ENCODE data around the gene LCE7A. TPM values are rescaled to one million over a fixed set of nuclear protein-coding genes. Genes with fewer than 3 reads are reported as not detected.

LCE7A gene
- total and polyA plus RNA-seq, 8 donors, result not detected

- TF ChIP-seq, protein P1, sequence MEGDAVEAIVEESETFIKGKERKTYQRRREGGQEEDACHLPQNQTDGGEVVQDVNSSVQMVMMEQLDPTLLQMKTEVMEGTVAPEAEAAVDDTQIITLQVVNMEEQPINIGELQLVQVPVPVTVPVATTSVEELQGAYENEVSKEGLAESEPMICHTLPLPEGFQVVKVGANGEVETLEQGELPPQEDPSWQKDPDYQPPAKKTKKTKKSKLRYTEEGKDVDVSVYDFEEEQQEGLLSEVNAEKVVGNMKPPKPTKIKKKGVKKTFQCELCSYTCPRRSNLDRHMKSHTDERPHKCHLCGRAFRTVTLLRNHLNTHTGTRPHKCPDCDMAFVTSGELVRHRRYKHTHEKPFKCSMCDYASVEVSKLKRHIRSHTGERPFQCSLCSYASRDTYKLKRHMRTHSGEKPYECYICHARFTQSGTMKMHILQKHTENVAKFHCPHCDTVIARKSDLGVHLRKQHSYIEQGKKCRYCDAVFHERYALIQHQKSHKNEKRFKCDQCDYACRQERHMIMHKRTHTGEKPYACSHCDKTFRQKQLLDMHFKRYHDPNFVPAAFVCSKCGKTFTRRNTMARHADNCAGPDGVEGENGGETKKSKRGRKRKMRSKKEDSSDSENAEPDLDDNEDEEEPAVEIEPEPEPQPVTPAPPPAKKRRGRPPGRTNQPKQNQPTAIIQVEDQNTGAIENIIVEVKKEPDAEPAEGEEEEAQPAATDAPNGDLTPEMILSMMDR (IDR thresholded peaks at IDR 0.05), result no peak
- no peaks in the 10 kb centered on the region for H3K9me3 ChIP-seq
- H3K4me3 ChIP-seq, result no peak overlapping the region
- DNase-seq (no peak), ATAC-seq (no peak)
- H3K36me3 ChIP-seq, result no peaks in the 10 kb centered on the region
- intact Hi-C loops (cut with DNase I), result no loop called here
- no peaks in the 10 kb centered on the region for H3K27me3 ChIP-seq
- H3K4me1 ChIP-seq, result no peaks in the 10 kb centered on the region
- no peak overlapping the region for H3K27ac ChIP-seq
These were observed 24.7 kb downstream of the LCE7A start for GRCh38 chr1:152884506-152884905.

DNA sequence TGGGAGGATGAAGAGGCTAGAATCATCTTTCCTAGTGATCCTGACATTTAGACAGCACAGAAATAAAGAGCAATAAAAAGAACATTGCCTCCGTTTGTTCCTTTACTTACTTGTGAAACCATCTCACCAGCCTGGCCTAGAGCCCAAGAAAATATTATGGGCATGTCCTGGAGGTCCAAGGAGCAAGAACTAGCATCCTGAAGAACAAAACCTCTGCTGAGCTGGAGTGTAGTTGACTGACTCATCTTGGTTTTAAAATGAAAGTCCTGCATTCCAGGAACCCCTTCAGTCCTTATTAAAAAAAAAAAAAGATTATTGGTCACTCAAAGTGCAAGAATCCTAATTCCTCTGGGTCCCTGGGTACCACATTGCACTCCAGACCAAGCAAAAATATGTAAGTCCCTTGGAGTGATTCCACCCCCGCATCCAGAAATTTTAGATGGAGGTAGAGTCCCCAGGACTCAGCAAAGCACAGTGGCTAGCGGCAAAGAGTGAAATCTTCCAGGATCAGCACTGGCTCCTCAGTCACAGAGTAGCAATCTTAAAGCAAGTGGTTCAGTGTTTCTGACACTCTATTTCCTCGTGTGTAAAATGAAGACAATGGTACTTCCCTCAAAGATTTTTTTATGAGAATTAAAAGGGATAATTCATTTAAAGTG lies 25.3 kb downstream of the LCE7A start:
- no peak for ATAC-seq

GRCh38 chr1:152886085-152886484 lies 26.3 kb downstream of the LCE7A start:
- TF ChIP-seq, protein P1 (IDR thresholded peaks at IDR 0.05), result no peak
- Histone ChIP-seq H3K9me3 (no peaks in the 10 kb centered on the region), H3K27me3 (no peaks in the 10 kb centered on the region), H3K4me3 (no peak overlapping the region), H3K4me1 (no peaks in the 10 kb centered on the region), H3K27ac (no peak overlapping the region), H3K36me3 (no peaks in the 10 kb centered on the region)
- no peak for DNase-seq
- intact Hi-C loops (cut with DNase I), result no loop called here
- no peak for ATAC-seq

More for the DNA sequence above, 25.3 kb downstream of the LCE7A start:
- H3K27ac ChIP-seq, result no peak overlapping the region
- intact Hi-C loops (cut with DNase I), result no loop called here
- H3K27me3 ChIP-seq, result no peaks in the 10 kb centered on the region
- no peaks in the 10 kb centered on the region for H3K4me1 ChIP-seq
- H3K36me3 ChIP-seq, result no peaks in the 10 kb centered on the region
- TF ChIP-seq, protein P1 (IDR thresholded peaks at IDR 0.05), result no peak
- no peaks in the 10 kb centered on the region for H3K9me3 ChIP-seq
- no peak for DNase-seq
- no peak overlapping the region for H3K4me3 ChIP-seq

DNA sequence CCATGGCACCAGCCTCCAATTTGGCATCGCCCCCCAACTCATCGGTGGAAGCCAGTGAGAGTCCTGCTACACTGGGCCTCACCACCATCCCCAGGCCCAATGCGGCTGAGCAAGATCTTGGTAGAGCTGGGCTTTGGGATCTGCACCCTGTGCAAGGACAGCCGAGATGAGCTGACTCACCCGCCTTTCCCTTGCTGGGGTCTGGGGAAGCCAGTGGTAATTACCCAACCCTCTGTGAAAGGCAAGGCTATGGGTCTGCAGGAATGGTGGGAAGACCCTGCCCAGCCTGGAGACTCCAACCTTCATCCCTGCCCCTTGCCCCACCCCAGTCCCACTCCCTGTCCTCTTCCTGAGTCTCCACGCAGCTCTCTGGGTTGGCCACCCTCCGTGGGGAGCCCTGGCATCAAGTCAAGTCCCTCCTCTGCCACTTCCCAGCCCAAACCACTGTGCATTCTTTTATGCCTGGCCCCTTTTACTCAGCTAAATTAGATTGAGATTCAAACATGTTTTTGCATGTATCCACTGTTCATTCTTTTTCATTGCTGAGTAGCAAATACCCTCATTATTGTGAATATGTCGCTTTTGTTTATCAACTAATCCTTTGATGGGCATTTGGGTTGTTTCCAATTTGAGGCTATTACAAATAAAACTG lies 27.1 kb downstream of the LCE7A start:
- Histone ChIP-seq H3K27ac (no peak overlapping the region), H3K9me3 (no peaks in the 10 kb centered on the region)
- ATAC-seq, result no peak

GRCh38 chr1:152888126-152888525 lies 28.3 kb downstream of the LCE7A start:
- intact Hi-C loops (cut with DNase I), result no loop called here
- TF ChIP-seq, protein P1 (IDR thresholded peaks at IDR 0.05), result no peak

More for the DNA sequence above, 27.1 kb downstream of the LCE7A start:
- intact Hi-C loops (cut with DNase I), result no loop called here
- TF ChIP-seq, protein P1 (IDR thresholded peaks at IDR 0.05), result no peak
- Histone ChIP-seq H3K4me1 (no peaks in the 10 kb centered on the region), H3K27me3 (no peaks in the 10 kb centered on the region), H3K36me3 (no peaks in the 10 kb centered on the region), H3K4me3 (no peak overlapping the region)
- DNase-seq, result no peak

More at GRCh38 chr1:152888126-152888525, 28.3 kb downstream of the LCE7A start:
- no peak overlapping the region for H3K4me3 ChIP-seq
- H3K27ac ChIP-seq, result no peak overlapping the region
- H3K9me3 ChIP-seq, result no peaks in the 10 kb centered on the region
- no peak for ATAC-seq
- H3K27me3 ChIP-seq, result no peaks in the 10 kb centered on the region
- no peaks in the 10 kb centered on the region for H3K4me1 ChIP-seq
- no peaks in the 10 kb centered on the region for H3K36me3 ChIP-seq
- no peak for DNase-seq

Data from left lung (tissue), 10 donors.